OCI-LY7 (cell line): Measurements from ENCODE around the gene PAPOLG.

ENCODE experiments used
- EZH2phosphoT487 ChIP-seq: fragments of 200-600 bp; sonication (generic); IDR thresholded peaks from 2 replicates; pipeline ENCODE4 v1.6.1; 2018; ENCODE audit warnings: low read depth, borderline replicate concordance, mild to moderate bottlenecking, mixed run types, antibody characterized with exemption, low read length, moderate library complexity, mixed read lengths
- TF ChIP-seq, protein P1 (sequence below): fragments of 200-600 bp; sonication (generic); conservative IDR thresholded peaks from 2 replicates; pipeline ENCODE4 v1.5.1; 2014; ENCODE audit warnings: mild to moderate bottlenecking, antibody characterized with exemption, low read length, moderate library complexity, mixed read lengths

GRCh38 chr2:60738679-60739078, 17.4 kb upstream of the PAPOLG start:
- TF ChIP-seq, protein P1, sequence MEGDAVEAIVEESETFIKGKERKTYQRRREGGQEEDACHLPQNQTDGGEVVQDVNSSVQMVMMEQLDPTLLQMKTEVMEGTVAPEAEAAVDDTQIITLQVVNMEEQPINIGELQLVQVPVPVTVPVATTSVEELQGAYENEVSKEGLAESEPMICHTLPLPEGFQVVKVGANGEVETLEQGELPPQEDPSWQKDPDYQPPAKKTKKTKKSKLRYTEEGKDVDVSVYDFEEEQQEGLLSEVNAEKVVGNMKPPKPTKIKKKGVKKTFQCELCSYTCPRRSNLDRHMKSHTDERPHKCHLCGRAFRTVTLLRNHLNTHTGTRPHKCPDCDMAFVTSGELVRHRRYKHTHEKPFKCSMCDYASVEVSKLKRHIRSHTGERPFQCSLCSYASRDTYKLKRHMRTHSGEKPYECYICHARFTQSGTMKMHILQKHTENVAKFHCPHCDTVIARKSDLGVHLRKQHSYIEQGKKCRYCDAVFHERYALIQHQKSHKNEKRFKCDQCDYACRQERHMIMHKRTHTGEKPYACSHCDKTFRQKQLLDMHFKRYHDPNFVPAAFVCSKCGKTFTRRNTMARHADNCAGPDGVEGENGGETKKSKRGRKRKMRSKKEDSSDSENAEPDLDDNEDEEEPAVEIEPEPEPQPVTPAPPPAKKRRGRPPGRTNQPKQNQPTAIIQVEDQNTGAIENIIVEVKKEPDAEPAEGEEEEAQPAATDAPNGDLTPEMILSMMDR = no peak
- no peak for TF ChIP-seq EZH2phosphoT487
